Kidney glomerular epithelial cell (primary cell): ENCODE measurements around the gene CRABP1.

Experiments
- DNase-seq: peaks from one replicate; lab custom pipeline; 2025; lab: John Stamatoyannopoulos, UW

Gene CRABP1

GRCh38 chr15:78340231-78341056 lies at the start of gene CRABP1:
CRABP1 (plus strand) TSS chr15:78340353; CDS start chr15:78340429, 76 bp downstream.
- no peak for DNase-seq

- no peak for DNase-seq
These were observed 49.1 kb upstream of the CRABP1 start for GRCh38 chr15:78291052-78291451.

GRCh38 chr15:78291698-78292097 lies 48.5 kb upstream of the CRABP1 start:
- no peak for DNase-seq

- DNase-seq, result no peak
These were observed 47.9 kb upstream of the CRABP1 start for GRCh38 chr15:78292219-78292618.

- peak; percentile 89 for DNase-seq
These were observed 40.8 kb upstream of the CRABP1 start, which contains the start of gene SKIC8 for GRCh38 chr15:78299101-78299930. SKIC8 (minus strand) TSS chr15:78299609; CDS start chr15:78295686, 3,923 bp downstream.

- no peak for DNase-seq
These were observed 38.8 kb upstream of the CRABP1 start for GRCh38 chr15:78301326-78301725.

GRCh38 chr15:78301828-78302227 lies 38.3 kb upstream of the CRABP1 start:
- DNase-seq, result no peak

GRCh38 chr15:78302579-78303312 lies 37.4 kb upstream of the CRABP1 start:
- no peak for DNase-seq

- DNase-seq, result no peak
These were observed 35.7 kb upstream of the CRABP1 start for GRCh38 chr15:78304216-78305066.

GRCh38 chr15:78306176-78306774 lies 33.9 kb upstream of the CRABP1 start:
- peak; percentile 51 for DNase-seq

- DNase-seq, result no peak
These were observed 32.2 kb upstream of the CRABP1 start for GRCh38 chr15:78307976-78308375.

- peak; percentile 48 for DNase-seq
These were observed 31.6 kb upstream of the CRABP1 start for GRCh38 chr15:78308422-78309032.

GRCh38 chr15:78311292-78311691 lies 28.9 kb upstream of the CRABP1 start:
- no peak for DNase-seq

- no peak for DNase-seq
These were observed 27.6 kb upstream of the CRABP1 start for GRCh38 chr15:78312536-78312935.

GRCh38 chr15:78312957-78313356 lies 27.2 kb upstream of the CRABP1 start:
- DNase-seq, result no peak

- no peak for DNase-seq
These were observed 26.8 kb upstream of the CRABP1 start for GRCh38 chr15:78313383-78313782.

- DNase-seq, result no peak
These were observed 26.0 kb upstream of the CRABP1 start for GRCh38 chr15:78314181-78314581.

- DNase-seq, result no peak
These were observed 24.4 kb upstream of the CRABP1 start for GRCh38 chr15:78315686-78316282.

- no peak for DNase-seq
These were observed 23.7 kb upstream of the CRABP1 start for GRCh38 chr15:78316283-78317083.
